Fibroblast of mammary gland (primary cell): ENCODE measurements around the gene PRR12.
"Not testable (repeated sequence)": the region's sequence is repeated elsewhere in the genome, so short reads cannot be mapped to it uniquely, and the experiment has no call there.

Source experiments
- DNase-seq: peaks from one replicate; pipeline ENCODE4 v3.0.0-alpha.2; 2010; ENCODE audit warnings: low read depth
- H3K4me3 ChIP-seq: 2 replicates; pipeline ENCODE4 v1.5.1; 2011; ENCODE audit warnings: low read depth, mild to moderate bottlenecking, low read length, moderate library complexity; ENCODE audit not compliant: control insufficient read depth
- TF ChIP-seq, protein P1 (sequence below): conservative IDR thresholded peaks from 2 replicates; pipeline ENCODE4 v1.5.1; 2011; ENCODE audit warnings: low read depth, low read length, inconsistent platforms; ENCODE audit not compliant: control insufficient read depth, insufficient read depth

Gene PRR12

DNA sequence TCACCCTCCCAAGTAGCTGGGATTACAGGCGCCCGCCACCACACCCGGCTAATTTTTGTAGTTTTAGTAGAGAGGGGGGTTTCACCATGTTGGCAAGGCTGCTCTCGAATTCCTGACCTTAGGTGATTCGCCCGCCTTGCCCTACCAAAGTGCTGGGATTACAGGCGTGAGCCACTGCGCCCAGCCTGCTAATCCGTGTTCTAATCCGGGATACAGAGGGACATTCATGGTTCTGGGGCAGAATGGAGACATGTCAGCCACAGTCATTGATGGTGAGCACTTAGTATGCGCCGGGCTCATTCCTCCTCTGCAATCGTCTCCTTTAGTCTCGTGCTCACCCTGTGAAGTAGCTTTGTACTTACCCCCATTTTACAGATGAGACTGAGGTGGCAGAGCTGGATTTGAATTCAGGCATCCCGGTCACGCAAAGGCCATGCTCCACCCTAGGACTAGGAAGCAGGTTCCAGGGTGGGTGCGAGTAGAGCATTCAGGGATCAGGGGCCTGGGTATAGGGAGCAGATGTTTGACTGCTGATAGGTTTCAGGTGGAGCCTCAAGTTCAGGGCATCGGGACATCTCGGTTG, 40.7 kb downstream of the PRR12 start:
- H3K4me3 ChIP-seq: no peak overlapping the region
- TF ChIP-seq, protein P1, sequence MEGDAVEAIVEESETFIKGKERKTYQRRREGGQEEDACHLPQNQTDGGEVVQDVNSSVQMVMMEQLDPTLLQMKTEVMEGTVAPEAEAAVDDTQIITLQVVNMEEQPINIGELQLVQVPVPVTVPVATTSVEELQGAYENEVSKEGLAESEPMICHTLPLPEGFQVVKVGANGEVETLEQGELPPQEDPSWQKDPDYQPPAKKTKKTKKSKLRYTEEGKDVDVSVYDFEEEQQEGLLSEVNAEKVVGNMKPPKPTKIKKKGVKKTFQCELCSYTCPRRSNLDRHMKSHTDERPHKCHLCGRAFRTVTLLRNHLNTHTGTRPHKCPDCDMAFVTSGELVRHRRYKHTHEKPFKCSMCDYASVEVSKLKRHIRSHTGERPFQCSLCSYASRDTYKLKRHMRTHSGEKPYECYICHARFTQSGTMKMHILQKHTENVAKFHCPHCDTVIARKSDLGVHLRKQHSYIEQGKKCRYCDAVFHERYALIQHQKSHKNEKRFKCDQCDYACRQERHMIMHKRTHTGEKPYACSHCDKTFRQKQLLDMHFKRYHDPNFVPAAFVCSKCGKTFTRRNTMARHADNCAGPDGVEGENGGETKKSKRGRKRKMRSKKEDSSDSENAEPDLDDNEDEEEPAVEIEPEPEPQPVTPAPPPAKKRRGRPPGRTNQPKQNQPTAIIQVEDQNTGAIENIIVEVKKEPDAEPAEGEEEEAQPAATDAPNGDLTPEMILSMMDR: no peak
- DNase-seq: no peak

DNA sequence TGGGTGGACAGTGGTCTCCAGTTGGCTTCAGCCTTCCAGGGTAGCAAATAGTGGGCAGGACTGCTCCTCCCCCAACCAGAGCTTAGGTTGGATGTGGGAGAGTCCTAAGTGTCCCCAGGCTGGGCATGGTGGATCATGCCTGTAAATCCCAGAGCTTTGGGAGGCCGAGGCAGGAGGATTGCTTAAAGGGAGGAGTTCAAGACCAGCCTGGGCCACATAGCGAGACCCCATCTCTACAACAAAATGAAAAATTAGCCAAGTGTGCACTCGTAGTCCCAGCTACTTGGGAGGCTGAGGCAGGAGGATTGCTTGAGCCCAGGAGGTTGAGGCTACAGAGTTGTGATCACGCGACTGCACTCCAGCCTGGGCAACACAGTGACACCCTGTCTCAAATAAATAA, 41.6 kb downstream of the PRR12 start:
- no peak for DNase-seq
- TF ChIP-seq, protein P1: no peak
- H3K4me3 ChIP-seq: no peak overlapping the region

DNA sequence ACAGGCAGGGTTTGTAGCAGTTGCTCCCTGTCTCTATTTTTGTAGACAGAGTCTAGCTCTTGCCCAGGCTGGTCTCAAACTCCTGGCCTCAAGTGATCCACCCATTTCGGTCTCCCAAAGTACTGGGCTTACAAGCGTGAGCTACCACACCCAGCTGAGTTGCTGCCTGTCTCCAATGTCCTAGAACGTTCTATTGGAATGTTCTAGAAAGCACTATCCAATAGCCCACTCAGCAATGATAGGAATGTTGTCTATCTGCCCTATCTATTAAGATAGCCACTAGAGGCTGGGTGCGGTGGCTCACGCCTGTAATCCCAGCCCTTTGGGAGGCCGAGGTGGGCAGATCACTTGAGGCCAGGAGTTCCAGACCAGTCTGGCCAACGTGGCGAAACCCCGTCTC, 42.3 kb downstream of the PRR12 start:
- not testable (repeated sequence) for H3K4me3 ChIP-seq, DNase-seq

DNA sequence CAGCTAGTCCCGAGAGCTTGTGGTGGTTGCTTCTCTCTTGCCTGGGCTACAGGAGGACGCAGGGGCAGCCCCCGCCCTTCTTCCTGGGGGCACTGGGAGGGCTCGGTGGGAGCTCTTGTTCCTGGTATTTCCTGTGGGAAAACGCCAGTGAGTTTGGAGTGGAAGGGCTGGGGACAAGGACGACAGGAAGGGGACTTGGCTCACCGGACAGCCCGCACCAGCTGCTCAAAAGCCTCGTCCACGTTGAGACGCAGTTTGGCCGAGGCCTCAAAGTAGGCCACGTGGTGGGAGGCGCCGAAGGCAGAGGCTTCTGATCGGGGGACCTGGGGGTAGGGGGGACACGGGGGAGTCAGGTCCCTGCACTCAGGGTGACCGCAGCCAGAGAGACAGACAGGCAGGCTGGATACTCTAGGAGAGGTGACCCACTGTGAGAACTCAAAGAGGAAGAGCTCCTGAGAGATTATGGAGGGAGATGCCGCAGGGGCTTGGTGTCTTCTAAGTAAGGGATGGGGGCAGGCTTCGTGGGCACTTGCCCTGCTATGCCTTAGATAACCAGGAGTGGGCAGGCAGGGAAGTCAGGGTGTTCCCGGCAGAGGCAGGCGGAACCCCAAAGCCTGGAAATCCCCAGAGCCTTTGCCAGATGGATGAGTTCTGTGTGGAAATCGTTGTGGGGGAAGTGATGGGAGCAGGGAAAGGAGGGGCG, 44.7 kb downstream of the PRR12 start:
- TF ChIP-seq, protein P1: no peak
- peak; percentile 20 for DNase-seq
- no peak overlapping the region for H3K4me3 ChIP-seq

DNA sequence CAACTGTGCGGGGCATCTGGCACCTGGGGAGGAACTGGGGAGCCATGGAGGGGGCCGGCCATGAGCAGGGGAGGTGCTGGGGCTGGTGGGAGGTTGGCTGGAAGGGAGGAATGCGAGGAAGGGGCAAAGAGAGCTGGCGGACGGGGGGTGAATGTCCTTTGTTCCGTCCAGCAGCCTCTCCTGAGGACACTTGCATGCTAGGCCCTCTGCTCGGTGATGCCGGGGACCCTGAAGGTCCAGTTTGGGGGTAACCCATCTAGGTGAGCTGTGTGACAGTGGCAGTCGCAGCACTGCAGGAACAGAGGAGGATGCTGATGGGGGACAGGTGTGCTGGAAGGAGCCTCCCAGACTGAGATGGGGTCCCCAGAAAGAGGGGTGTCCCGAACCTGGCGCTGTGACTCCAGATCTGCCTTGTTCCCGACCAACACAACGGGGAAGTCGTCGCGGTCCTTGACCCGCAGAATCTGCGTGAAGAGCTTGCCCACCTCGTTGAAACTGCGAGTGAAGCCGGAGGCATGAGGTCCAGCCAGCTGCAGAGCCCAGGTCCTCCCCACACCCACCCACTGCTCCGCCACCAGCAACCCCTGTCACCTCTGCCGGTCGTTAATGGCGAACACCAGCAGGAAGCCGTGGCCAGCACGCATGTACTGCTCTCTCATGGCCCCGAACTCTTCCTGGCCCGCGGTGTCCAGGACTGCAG, 45.4 kb downstream of the PRR12 start:
- H3K4me3 ChIP-seq: no peak overlapping the region
- no peak for DNase-seq
- TF ChIP-seq, protein P1: no peak

DNA sequence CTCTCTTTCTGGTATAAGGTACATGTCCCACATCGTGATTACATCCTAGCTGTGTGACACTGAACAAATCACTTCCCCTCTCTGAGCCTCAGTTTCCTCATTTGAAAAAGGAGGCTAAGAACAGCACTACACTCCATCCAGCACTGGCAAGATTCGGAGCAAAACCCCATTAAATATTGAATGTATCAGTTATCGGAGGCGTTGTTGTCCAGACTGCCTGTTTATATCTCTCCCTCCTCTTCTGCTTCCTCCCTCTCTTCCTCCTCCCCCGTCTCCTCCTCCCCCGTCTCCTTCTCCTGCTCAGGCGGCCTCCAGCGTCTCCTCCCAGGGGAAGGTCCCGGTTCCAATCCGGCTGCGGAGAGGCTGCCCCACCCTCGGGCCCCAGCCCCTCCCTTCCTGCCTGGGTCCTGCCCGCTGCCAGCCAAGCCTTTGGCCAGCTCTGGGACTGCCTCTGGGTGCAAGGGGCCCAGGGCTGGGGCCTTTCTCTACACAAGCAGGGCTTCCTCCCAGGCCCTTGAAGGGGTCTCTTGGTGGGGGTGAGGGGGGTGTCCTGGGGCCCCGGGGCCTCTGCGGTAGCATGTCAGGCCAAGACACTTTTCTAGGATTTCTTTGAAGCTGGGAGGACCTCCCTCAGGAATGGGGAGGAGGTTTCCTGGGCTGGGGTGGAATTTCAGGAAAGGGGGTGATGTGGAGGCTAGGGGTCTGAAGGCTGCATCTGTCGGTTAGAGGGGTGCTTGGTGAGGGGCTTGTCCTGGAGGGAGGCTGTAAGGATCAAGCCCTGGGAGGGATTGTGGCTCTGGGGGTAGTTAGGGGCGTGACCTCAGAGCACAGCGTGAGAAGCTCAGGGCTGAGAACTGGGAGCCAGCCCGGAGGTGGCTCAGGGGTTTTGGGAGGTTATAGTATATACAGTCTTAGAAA, 47.1 kb downstream of the PRR12 start:
- TF ChIP-seq, protein P1: no peak
- peak overlapping the region; percentile 76 for H3K4me3 ChIP-seq
- peak; percentile 75 for DNase-seq
